Ureter (tissue), 1 donor: ENCODE data around the gene STAC2. TPM values are rescaled to one million over a fixed set of nuclear protein-coding genes. Genes with fewer than 3 reads are reported as not detected.
A peak's percentile ranks its signal among the peaks of the same experiment; 100 is the strongest.

Experiments
- DNase-seq: peaks from one replicate; pipeline ENCODE4 v3.0.0-alpha.2; 2020; ENCODE audit warnings: low spot score
- total RNA-seq: library from RNA; stranded (reverse); gene quantifications from one replicate; pipeline ENCODE4 v1.2.4, GENCODE V29; 2023
- donor health status: DM: yes; HTN: yes; CAD: no.

Gene STAC2
- total RNA-seq, 1 donor from 2014 or later = 1.6 TPM

DNA sequence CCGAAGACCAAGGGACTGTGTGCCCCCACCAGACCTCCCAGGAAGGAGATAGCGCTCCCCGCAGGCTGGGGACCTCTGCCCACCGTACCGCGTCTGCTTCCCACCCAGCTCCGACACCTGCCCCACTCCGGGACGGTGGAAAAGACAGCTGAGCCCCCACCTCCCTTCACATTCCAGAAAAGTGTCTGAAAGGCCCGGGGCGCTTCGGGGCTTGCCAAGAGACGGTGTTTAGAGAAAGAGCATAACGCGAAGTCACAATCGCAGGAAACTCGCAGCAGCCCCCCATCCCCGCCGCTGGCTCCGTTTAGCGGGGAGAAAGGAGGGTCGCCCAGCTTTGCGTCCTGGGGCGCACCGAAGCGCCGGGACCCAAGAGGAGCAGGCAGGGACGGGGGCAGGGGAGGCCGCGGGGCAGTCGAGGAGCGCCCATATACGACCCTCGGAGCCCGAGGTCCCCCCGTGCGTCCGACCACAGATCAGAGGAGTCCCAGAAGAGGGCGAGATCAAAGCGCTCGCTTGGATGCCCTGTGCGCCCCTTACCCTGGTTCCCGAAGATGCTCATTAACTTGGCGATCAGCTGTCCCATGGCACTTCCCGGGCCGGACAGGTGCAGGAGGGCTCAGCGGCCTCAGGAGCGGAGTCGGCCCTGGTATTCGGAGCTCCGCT is 60.4 kb downstream of the STAC2 start:
- DNase-seq = no peak

DNA sequence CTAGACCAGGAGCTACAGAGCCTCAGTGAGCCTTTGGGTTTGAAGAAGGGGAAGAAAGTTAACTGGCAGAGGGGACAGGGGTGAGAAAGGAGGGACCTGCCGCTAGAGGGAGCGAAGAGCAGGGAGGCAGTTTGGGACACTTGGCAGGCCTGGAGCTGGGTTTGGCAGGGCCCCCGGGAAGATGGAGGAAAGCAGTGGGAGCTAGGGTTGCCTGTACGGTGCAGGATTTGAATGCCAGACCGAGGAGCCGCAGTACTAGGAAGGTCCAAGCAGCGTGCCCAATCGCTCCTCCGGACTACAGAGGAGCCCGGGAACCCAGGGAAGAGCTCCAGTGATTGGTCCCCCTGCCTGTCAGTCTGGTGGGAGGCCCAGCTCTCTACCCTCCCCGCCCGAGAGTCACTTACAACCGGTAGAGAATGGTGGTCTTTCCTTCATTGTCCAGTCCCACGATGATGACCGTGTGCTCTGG is 61.0 kb downstream of the STAC2 start:
- DNase-seq = peak; percentile 85

- DNase-seq = no peak
These were observed 63.8 kb downstream of the STAC2 start for GRCh38 chr17:39161962-39162361.

Other genes with a start within 250 kb of the STAC2 start
- 13.0 TPM for gene PLXDC1, start 74.3 kb downstream of the STAC2 start, total RNA-seq
- gene ARL5C, start 59.8 kb downstream of the STAC2 start, total RNA-seq = not detected
- gene CACNB1, start 28.3 kb downstream of the STAC2 start, total RNA-seq = 19.1 TPM
- 2,156 TPM for gene RPL19, start 25.7 kb downstream of the STAC2 start, total RNA-seq
- 19.4 TPM for gene FBXL20, start 175.7 kb upstream of the STAC2 start, total RNA-seq
- gene MED1, start 225.3 kb upstream of the STAC2 start, total RNA-seq = 40.9 TPM
- gene CDK12, start 235.5 kb upstream of the STAC2 start, total RNA-seq = 110 TPM